HG03558 (cell line): ENCODE results near the gene TSPAN18.

Experiments used
- ATAC-seq: cut with Tn5 transposase; IDR thresholded peaks from one replicate; pipeline ENCODE4 v1.9.1; 2021; ENCODE audit warnings: moderate number of reproducible peaks; ENCODE audit not compliant: unreplicated experiment; ENCODE audit errors: extremely low read depth

TSPAN18 gene

GRCh38 chr11:44877571-44878497 lies 151.1 kb downstream of the TSPAN18 start:
- ATAC-seq: no peak

GRCh38 chr11:44878711-44879110 lies 151.9 kb downstream of the TSPAN18 start:
- ATAC-seq: no peak

- no peak for ATAC-seq
These were observed 152.7 kb downstream of the TSPAN18 start for GRCh38 chr11:44879432-44879831.

GRCh38 chr11:44880511-44880910 lies 153.7 kb downstream of the TSPAN18 start:
- ATAC-seq: no peak

- no peak for ATAC-seq
These were observed 154.2 kb downstream of the TSPAN18 start for GRCh38 chr11:44880953-44881352.

GRCh38 chr11:44883277-44883676 lies 156.5 kb downstream of the TSPAN18 start:
- ATAC-seq: no peak

- ATAC-seq: no peak
These were observed 157.3 kb downstream of the TSPAN18 start for GRCh38 chr11:44884056-44884455.

- ATAC-seq: no peak
These were observed 158.5 kb downstream of the TSPAN18 start for GRCh38 chr11:44885065-44885810.

- ATAC-seq: no peak
These were observed 159.4 kb downstream of the TSPAN18 start for GRCh38 chr11:44885919-44886789.

GRCh38 chr11:44886790-44887140 lies 160.0 kb downstream of the TSPAN18 start:
- ATAC-seq: no peak

GRCh38 chr11:44887636-44888035 lies 160.9 kb downstream of the TSPAN18 start:
- no peak for ATAC-seq

- ATAC-seq: no peak
These were observed 162.5 kb downstream of the TSPAN18 start for GRCh38 chr11:44889266-44889665.

GRCh38 chr11:44892843-44893242 lies 166.1 kb downstream of the TSPAN18 start:
- ATAC-seq: no peak

GRCh38 chr11:44893308-44893822 lies 166.6 kb downstream of the TSPAN18 start:
- ATAC-seq: no peak

GRCh38 chr11:44893846-44894617 lies 167.3 kb downstream of the TSPAN18 start:
- no peak for ATAC-seq

- ATAC-seq: no peak
These were observed 173.2 kb downstream of the TSPAN18 start for GRCh38 chr11:44899959-44900358.

GRCh38 chr11:44901120-44901633 lies 174.4 kb downstream of the TSPAN18 start:
- ATAC-seq: no peak

GRCh38 chr11:44901786-44902185 lies 175.0 kb downstream of the TSPAN18 start:
- no peak for ATAC-seq

GRCh38 chr11:44903035-44903434 lies 176.3 kb downstream of the TSPAN18 start:
- ATAC-seq: no peak
